Naive B cell (primary cell): ENCODE measurements around the gene RACK1. TPM values are rescaled to one million over a fixed set of nuclear protein-coding genes. Genes with fewer than 3 reads are reported as not detected.
"Not testable (repeated sequence)": the region's sequence is repeated elsewhere in the genome, so short reads cannot be mapped to it uniquely, and the experiment has no call there.

Experiments used
- ATAC-seq, 2 donors: fragments of 150-1000 bp; cut with Tn5 transposase; 2 replicates each; pipeline ENCODE4 v1.10.0; 2021; ENCODE audit warnings: low read depth in 2 of 2, mild to moderate bottlenecking in 2 of 2, moderate library complexity in 2 of 2
- DNase-seq: peaks from one replicate; pipeline ENCODE4 v3.0.0; 2022
- H3K27ac Mint-ChIP-seq, 6 donors: one replicate each; pipeline ENCODE4 v1.8.0; 2020 to 2022; ENCODE audit warnings: mild to moderate bottlenecking in 6 of 6, mixed read lengths in 6 of 6, moderate library complexity in 5 of 6, inconsistent platforms in 2 of 6
- H3K27me3 Mint-ChIP-seq, 3 donors: one replicate each; pipeline ENCODE4 v1.8.0; 2021 to 2022; ENCODE audit warnings: mixed read lengths in 3 of 3, mild to moderate bottlenecking in 1 of 3
- H3K36me3 Mint-ChIP-seq, 2 donors: one replicate each; pipeline ENCODE4 v1.8.0; 2020 to 2022; ENCODE audit warnings: mixed read lengths in 2 of 2, inconsistent platforms in 1 of 2, mild to moderate bottlenecking in 1 of 2
- H3K4me1 Mint-ChIP-seq, 3 donors: one replicate each; pipeline ENCODE4 v1.8.0; 2020 to 2022; ENCODE audit warnings: mixed read lengths in 3 of 3, inconsistent platforms in 1 of 3, mild to moderate bottlenecking in 1 of 3, moderate library complexity in 1 of 3
- H3K4me3 Mint-ChIP-seq, 8 donors: one replicate each; pipeline ENCODE4 v1.8.0; 2020 to 2022; ENCODE audit warnings: mild to moderate bottlenecking in 8 of 8, mixed read lengths in 8 of 8, moderate library complexity in 8 of 8, inconsistent platforms in 2 of 8
- H3K9me3 Mint-ChIP-seq, 7 donors: one replicate each; pipeline ENCODE4 v1.8.0; 2020 to 2022; ENCODE audit warnings: mixed read lengths in 7 of 7, mild to moderate bottlenecking in 5 of 7, inconsistent platforms in 2 of 7, moderate library complexity in 1 of 7
- polyA plus RNA-seq, 6 donors: library from polyadenylated mRNA; unstranded; fragments of 300-500 nt; fragmentation: Illumina TruSeq; gene quantifications; one replicate each; pipeline ENCODE4 v1.2.3, GENCODE V29; 2021; ENCODE audit warnings: low read depth in 6 of 6

RACK1 gene
- polyA plus RNA-seq, 6 donors from 2014 or later = 2,383 to 2,887 (median 2,526) TPM

DNA sequence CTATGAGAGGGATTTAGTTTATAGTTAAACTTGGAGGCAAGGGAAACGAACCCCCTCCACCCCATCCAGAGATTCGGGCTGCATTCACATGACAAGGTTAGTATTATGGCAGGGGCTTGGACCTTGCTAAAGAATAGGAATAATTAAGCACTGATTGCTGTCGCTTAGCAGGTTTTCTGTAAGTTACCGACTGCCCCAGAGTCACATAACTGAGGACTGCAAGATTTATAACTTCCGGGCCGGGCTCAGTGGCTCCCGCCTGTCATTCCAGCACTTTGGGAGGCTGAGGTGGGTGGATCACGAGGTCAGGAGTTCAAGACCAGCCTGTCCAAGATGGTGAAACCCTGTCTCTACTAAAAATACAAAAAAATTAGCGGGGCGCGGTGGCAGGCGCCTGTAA is 24.2 kb upstream of the RACK1 start:
- not testable (repeated sequence) for H3K9me3 Mint-ChIP-seq, H3K27me3 Mint-ChIP-seq, DNase-seq, ATAC-seq, H3K4me1 Mint-ChIP-seq, H3K4me3 Mint-ChIP-seq, H3K36me3 Mint-ChIP-seq
- peak overlapping the region in 1 of 6 donors; percentile 47 for H3K27ac Mint-ChIP-seq

DNA sequence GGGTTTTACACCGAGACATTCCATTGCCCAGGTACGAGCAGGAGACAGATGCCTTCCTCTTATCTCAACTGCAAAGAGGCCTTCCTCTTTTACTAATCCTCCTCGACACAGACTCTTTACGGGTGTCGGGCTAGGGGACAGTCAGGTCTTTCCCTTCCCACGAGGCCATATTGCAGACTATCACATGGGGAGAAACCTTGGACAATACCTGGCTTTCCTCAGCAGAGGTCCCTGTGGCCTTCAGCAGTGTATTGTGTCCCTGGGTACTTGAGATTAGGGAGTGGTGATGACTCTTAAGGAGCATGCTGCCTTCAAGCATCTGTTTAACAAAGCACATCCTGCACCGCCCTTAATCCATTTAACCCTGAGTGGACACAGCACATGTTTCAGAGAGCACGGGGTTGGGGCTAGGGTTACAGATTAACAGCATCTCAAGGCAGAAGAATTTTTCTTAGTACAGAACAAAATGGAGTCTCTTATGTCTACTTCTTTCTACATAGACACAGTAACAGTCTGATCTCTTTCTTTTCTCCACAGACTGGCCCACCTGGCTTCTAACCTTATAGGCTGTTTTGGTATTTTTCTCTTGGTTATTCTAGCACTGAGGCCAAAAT is 23.7 kb upstream of the RACK1 start:
- not testable (repeated sequence) for DNase-seq, H3K9me3 Mint-ChIP-seq, H3K36me3 Mint-ChIP-seq, ATAC-seq, H3K27me3 Mint-ChIP-seq, H3K4me1 Mint-ChIP-seq
- H3K27ac Mint-ChIP-seq = peak overlapping the region in 1 of 6 donors; percentile 76
- H3K4me3 Mint-ChIP-seq = peak overlapping the region in 1 of 8 donors; percentile 35

DNA sequence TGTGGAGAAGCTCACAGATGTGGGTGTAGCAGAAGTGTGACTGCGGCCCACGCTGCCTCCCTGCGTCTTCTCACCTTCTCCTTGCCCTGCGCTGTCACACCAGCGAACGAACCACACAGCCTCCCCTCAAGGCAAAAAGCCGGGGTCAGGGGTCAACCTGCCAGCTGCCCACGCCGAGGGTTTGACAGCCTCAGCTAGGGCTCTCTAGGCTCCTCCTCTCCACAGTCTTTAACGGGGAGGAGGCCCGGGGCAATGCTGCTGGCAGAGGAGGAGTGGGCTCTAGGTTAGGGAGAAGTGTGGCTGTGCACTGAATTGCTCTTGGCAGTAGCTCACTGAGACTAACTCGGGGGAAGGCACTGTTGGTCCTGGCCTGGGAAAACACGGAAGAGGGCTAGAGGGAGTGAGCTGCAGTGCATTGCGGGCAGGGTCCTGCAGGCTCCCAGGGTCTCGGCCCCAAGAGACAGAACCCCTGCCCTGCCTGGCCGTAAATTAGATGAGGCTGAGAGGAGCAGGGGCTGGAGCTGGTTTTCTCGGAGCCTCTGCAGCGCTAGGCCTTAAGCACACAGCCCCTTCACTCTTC is 21.5 kb upstream of the RACK1 start:
- H3K4me1 Mint-ChIP-seq = peaks cover 9 to 13% (median 13%) of the 10 kb centered on the region in 3 donors
- ATAC-seq (no peak), DNase-seq (no peak)
- H3K9me3 Mint-ChIP-seq = no peaks in the 10 kb centered on the region
- peaks cover 0 to 7% of the 10 kb centered on the region in 2 donors for H3K36me3 Mint-ChIP-seq
- H3K27ac Mint-ChIP-seq = peak overlapping the region in 1 of 6 donors; percentile 57
- no peaks in the 10 kb centered on the region for H3K27me3 Mint-ChIP-seq
- peak overlapping the region in 1 of 8 donors; percentile 73 for H3K4me3 Mint-ChIP-seq

DNA sequence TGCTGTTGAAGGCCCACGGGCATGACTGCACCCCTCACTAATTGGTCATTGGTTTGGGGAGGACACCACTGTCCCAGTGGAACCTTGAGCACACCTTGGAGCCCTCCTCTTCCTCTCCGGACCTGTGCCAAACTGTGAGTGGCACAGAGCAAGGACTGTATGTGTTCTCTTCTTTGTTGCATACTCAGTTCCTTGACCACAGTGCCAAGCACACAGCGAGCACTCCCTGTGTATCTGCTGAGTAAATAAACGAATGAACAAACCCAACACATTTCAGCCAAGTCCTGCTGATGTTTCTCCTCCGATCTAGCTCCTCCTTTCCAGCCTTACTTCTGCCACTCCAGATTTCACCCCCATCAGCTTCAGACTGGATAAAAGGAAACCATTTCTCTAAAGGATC is 19.9 kb upstream of the RACK1 start:
- H3K27me3 Mint-ChIP-seq = no peaks in the 10 kb centered on the region
- no peak for DNase-seq
- ATAC-seq = no peak
- peaks cover 0 to 7% of the 10 kb centered on the region in 2 donors for H3K36me3 Mint-ChIP-seq
- peak overlapping the region in 1 of 6 donors; percentile 97 for H3K27ac Mint-ChIP-seq
- peak overlapping the region in 4 of 8 donors; percentile 50 to 99 (median 96) for H3K4me3 Mint-ChIP-seq
- peaks cover 23 to 29% (median 27%) of the 10 kb centered on the region in 3 donors for H3K4me1 Mint-ChIP-seq
- no peaks in the 10 kb centered on the region for H3K9me3 Mint-ChIP-seq

DNA sequence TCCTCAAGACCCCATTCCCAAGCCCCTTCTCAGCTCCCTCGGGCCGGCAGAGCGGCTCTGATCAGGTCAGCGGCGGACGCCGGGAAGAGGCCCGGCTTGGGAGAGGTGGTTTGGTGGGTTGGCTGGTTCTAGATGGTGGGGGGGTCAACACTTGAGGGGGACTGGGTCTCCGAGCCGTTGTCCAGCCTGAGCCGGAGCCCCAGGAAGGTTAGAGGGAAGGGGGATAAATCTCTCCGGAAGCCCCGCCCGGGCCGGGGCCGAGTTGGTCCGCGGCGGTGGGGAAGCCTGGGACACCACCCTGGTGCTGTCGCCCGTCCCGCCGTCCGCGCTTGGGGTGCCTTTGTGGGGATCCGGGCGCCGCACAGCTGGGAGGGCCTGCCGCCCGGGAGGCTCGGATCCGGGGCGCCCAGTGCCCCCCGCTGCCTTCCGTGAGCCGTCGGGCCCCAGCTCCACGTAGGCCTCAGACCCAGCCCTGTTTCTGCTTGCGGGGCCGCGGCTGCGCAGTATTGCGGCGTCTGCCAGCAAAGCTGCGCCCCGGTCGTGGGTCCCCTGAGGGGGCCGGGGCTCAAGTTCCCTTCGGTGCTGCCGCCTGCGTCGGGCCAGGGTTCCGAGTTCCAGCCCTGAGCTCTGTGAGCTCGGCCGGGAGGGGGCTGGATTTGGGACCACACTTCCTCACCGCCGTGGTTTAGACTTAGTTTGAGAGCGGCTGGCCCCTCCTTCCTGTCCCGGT is 17.8 kb upstream of the RACK1 start:
- H3K27me3 Mint-ChIP-seq = no peaks in the 10 kb centered on the region
- DNase-seq (peak; percentile 80), ATAC-seq (peak; percentile 62 to 63)
- H3K27ac Mint-ChIP-seq = peak overlapping the region; percentile 89 to 99 (median 96)
- H3K4me3 Mint-ChIP-seq = peak overlapping the region; percentile 93 to 99 (median 98)
- no peaks in the 10 kb centered on the region for H3K9me3 Mint-ChIP-seq
- H3K36me3 Mint-ChIP-seq = peaks cover 0 to 7% of the 10 kb centered on the region in 2 donors
- H3K4me1 Mint-ChIP-seq = peaks cover 38 to 48% (median 41%) of the 10 kb centered on the region in 3 donors

DNA sequence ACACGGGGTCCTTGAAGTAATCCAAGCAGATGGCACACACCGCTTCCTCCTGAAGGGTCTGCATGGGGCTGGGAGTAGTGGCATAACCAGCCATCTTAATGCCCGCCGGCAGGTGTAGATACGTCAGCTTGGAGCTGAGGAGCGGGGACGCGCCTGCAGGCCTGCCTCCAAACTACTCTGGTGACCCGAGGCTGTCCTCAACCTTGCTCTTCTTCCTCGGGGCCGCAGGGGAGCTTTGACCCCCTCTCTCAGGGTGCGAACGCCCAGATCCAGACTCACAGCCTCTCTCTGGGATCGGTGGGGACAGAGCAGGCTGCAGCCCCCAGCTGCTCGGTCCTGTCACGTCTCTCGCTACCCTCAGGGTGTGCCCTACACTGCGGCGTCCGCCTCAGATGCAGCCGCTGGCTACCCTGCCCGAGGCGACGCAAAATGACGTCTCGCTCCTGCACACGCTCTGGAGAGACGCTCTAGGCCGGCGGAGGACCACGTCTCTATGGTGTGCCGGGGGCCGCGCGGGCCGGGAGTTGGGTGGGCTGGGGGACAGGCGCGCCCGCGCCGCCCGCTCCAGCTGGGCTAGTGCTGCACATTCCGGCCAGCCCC is 17.1 kb upstream of the RACK1 start, which contains the start of gene TRIM52:
TSS of gene TRIM52 (minus strand) at position 424 of the 600 bp plus-strand sequence. CDS start at position 94, 330 bp downstream.
- H3K36me3 Mint-ChIP-seq = peaks cover 0 to 7% of the 10 kb centered on the region in 2 donors
- peak; percentile 81 to 83 for ATAC-seq
- peaks cover 38 to 50% (median 41%) of the 10 kb centered on the region in 3 donors for H3K4me1 Mint-ChIP-seq
- peak; percentile 89 for DNase-seq
- peak within 1 kb of the TSS; percentile 95 to 99 (median 98) for H3K27ac Mint-ChIP-seq
- no peaks in the 10 kb centered on the region for H3K9me3 Mint-ChIP-seq
- peak within 1 kb of the TSS; percentile 93 to 99 (median 98) for H3K4me3 Mint-ChIP-seq
- no peaks in the 10 kb centered on the region for H3K27me3 Mint-ChIP-seq

DNA sequence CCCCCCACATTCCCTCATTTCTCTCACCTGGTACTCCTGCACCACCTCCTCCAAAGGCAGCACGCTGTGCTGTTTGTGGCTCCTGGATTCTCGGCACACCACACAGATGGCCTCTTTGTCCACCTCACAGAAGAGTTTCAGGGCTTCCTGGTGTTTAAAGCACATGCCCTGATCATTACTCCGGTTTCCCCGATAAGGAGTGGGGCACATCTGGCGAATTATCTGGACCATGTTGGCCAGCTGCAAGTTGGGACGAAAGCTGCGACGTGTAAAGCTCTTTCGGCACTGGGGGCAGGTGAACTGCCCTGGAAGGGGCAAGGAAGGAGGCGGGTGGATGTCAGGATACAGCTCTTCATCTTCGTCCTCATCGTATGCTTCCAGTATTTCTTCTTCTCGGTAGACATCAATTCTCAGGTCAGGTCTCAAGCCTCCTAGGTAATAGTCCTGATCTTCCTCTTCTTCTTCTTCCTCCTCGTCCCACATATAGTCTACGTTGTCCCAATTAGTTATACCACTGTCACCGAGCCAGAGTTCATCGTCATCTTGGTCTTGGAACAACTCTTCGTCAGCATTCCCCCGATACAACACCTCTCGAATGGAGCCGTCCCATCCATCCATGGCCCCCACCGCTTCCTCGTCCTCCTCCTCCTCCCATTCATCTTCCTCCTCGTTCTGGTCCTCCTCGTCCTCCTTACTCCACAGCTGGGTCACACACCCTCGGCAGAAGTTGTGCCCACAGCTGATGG is 16.4 kb upstream of the RACK1 start:
- ATAC-seq (no peak), DNase-seq (no peak)
- Mint-ChIP-seq H3K27me3 (no peaks in the 10 kb centered on the region), H3K27ac (peak overlapping the region; percentile 74 to 99 (median 98)), H3K4me3 (peak overlapping the region; percentile 93 to 99 (median 98)), H3K4me1 (peaks cover 38 to 51% (median 41%) of the 10 kb centered on the region in 3 donors), H3K9me3 (no peaks in the 10 kb centered on the region), H3K36me3 (peaks cover 0 to 7% of the 10 kb centered on the region in 2 donors)

DNA sequence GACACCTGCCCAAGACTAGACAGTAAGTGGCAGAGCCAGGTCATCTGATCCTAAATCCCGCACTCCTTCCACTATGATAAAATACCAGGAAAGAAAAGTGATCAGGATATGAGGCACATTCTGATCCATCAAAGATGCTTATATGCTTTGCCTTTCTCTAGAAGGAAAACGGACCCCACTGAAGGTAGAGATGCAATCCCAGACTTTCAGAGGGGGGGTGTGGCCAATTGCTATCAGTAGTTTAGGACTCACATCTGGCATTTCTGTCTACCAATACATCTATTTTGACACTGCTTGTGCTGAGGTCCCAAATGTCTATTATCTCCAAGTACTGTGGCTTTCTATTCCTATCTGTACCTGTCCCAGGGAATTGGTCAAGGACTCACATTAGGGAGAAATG is 15.6 kb upstream of the RACK1 start:
- Mint-ChIP-seq H3K27me3 (no peaks in the 10 kb centered on the region), H3K9me3 (no peaks in the 10 kb centered on the region), H3K4me3 (peak overlapping the region; percentile 93 to 99 (median 98)), H3K27ac (peak overlapping the region in 5 of 6 donors; percentile 53 to 99 (median 80)), H3K4me1 (peaks cover 38 to 57% (median 41%) of the 10 kb centered on the region in 3 donors), H3K36me3 (peaks cover 5 to 7% of the 10 kb centered on the region in 2 donors)
- no peak for DNase-seq
- no peak for ATAC-seq

DNA sequence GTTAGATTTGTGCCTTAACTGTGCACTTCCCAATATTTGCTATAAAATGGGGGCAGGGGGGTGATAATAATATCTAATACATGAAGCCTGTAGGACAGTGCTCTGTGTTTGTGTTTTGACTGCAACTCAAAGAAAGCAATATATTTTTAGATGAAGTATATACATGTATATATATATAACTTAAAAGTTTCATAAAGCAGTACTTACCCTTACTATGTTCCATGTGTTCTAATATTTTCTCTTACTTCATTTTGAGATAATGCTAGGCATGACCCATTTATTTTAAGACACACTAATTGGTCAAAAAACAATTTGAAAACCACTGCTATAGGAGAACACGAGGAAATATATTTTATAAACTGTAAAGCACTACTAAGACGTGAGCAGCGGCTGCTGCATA is 14.9 kb upstream of the RACK1 start:
- DNase-seq = no peak
- Mint-ChIP-seq H3K4me3 (peak overlapping the region; percentile 81 to 99 (median 97)), H3K9me3 (no peaks in the 10 kb centered on the region), H3K27me3 (no peaks in the 10 kb centered on the region), H3K36me3 (peaks cover 1 to 5% of the 10 kb centered on the region in 2 donors), H3K4me1 (peaks cover 37 to 61% (median 46%) of the 10 kb centered on the region in 3 donors), H3K27ac (peak overlapping the region in 2 of 6 donors; percentile 42 to 97)
- no peak for ATAC-seq

DNA sequence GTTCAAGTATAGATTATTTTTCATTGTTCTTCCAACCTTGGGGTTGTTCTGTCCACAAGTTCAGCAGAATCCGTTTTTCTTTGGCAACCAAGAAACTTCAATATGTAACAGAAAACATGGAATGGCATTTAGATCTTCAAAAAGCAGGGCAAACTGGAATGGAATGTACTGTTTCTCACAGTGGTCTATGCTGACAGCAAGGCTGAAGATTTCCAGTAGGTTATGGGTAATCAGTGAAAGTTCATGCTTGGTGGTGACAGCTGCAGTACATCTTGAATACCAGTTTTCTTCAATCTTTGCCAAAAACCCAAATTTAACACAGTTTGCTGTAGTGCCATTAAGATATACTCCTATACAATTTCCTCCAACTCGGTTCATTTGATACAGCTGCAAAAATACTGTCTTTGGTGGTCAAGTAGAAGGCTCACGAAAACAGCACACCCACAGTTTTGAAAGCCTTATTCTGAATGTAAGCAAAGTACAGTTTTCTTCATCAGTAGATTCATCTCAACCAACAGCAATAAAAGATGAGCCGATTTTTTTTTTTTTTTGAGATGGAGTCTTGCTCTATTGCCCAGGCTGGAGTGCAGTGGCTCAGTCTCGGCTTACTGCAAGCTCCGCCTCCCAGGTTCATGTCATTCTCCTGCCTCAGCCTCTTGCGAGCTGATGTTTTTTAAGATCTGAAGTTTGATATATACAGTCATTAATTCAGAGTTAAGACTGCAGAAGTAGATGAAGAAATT is 12.3 kb upstream of the RACK1 start:
- Mint-ChIP-seq H3K4me1 (peaks cover 41 to 65% (median 53%) of the 10 kb centered on the region in 3 donors), H3K36me3 (peaks cover 0 to 5% of the 10 kb centered on the region in 2 donors), H3K9me3 (no peaks in the 10 kb centered on the region), H3K4me3 (peak overlapping the region in 1 of 8 donors; percentile 28), H3K27me3 (no peaks in the 10 kb centered on the region), H3K27ac (no peak overlapping the region)
- DNase-seq (no peak), ATAC-seq (no peak)

DNA sequence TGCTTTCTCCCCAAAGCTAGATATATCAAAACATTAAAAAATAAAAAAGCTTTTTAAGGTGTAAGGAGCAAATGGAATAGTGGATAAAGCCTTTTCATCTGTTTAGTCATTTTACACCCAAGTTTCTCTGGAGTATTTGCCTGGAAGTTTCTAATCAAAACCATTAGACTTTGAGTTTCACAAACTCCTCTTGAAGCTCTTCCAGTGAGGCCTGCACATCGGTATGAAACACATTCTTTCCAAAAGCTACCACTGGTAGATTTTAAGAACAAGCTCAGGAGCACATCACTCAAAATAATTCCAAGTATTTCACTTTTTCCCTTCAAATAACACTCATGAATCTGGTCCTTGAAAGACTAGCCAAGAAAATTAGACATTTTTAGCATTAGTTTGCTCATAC is 11.6 kb upstream of the RACK1 start:
- Mint-ChIP-seq H3K36me3 (peaks cover 0 to 5% of the 10 kb centered on the region in 2 donors), H3K4me3 (peak overlapping the region in 1 of 8 donors; percentile 28), H3K9me3 (no peaks in the 10 kb centered on the region), H3K4me1 (peaks cover 38 to 64% (median 50%) of the 10 kb centered on the region in 3 donors), H3K27me3 (no peaks in the 10 kb centered on the region), H3K27ac (peak overlapping the region in 1 of 6 donors; percentile 35)
- DNase-seq = no peak
- ATAC-seq = no peak

DNA sequence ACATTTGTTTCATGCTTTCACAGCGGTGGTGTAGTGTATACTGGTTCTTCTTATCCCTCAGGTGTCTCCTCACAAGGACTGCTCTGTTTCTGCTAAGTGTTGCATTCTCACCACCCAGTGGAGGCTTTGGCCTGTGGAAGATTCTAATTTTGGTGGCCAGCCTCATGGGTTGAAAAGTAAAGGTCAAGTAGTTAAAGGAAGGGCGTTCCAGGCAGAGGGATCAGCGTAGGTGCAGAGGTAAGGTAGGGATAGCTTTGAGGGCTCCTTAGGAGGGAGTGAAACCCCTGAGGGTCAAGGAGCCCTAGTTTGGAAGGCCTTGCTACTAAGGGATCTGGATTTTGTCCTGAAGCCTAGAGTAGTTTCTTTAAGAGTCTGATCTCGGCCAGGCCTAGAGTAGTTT is 4.6 kb upstream of the RACK1 start:
- Mint-ChIP-seq H3K4me3 (peak overlapping the region; percentile 64 to 99 (median 97)), H3K27me3 (no peaks in the 10 kb centered on the region), H3K36me3 (no peaks in the 10 kb centered on the region), H3K9me3 (no peaks in the 10 kb centered on the region), H3K4me1 (peaks cover 52 to 71% (median 63%) of the 10 kb centered on the region in 3 donors), H3K27ac (peak overlapping the region in 5 of 6 donors; percentile 70 to 98 (median 92))
- DNase-seq (no peak), ATAC-seq (no peak)
